H1 (cell line): ENCODE results near the gene RAB5B. TPM values are rescaled to one million over a fixed set of nuclear protein-coding genes. Genes with fewer than 3 reads are reported as not detected.

ENCODE experiments used
- CTCF ChIA-PET: fragments of 300-600 bp; sonication (Branson Sonifier 250); formaldehyde crosslinking; loops from one replicate; lab custom pipeline; 2021; ENCODE audit not compliant: partially characterized antibody; lab: Charles Lee
- POLR2A ChIA-PET: fragments of 300-600 bp; sonication (Branson Sonifier 250); formaldehyde crosslinking; loops from one replicate; lab custom pipeline; 2021; ENCODE audit warnings: inconsistent platforms; ENCODE audit not compliant: partially characterized antibody; lab: Charles Lee
- DNase-seq, 2 experiments: peaks; one replicate each; pipeline versions ENCODE4 v3.0.0 to v3.0.0-alpha.2; 2010 to 2022; ENCODE audit warnings: low spot score in 2 of 2, low read depth in 1 of 2, mixed read lengths in 1 of 2
- FAIRE-seq: peaks from 2 replicates; lab custom pipeline; 2011; peaks lifted over from hg19 to GRCh38; lab: Jason Lieb, UNC
- H2AFZ ChIP-seq: 2 replicates; pipeline ENCODE4 v1.8.1; 2012; ENCODE audit warnings: low read length, inconsistent platforms
- H2AK5ac ChIP-seq: 2 replicates; pipeline ENCODE4 v1.6.1; 2013; ENCODE audit warnings: low read depth, low read length
- H2BK120ac ChIP-seq: replicated peaks from 2 replicates; pipeline ENCODE3; 2013; ENCODE audit warnings: low read depth, low read length, inconsistent platforms
- H2BK12ac ChIP-seq: 2 replicates; pipeline ENCODE4 v1.6.1; 2013; ENCODE audit warnings: low read depth, low read length
- H2BK15ac ChIP-seq: 2 replicates; pipeline ENCODE4 v1.6.1; 2013; ENCODE audit warnings: low read length
- H2BK20ac ChIP-seq: 2 replicates; pipeline ENCODE4 v1.6.1; 2013; ENCODE audit warnings: low read length
- H2BK5ac ChIP-seq: 2 replicates; pipeline ENCODE4 v1.6.1; 2013; ENCODE audit warnings: low read depth, low read length
- H3K14ac ChIP-seq: 2 replicates; pipeline ENCODE4 v1.6.1; 2013; ENCODE audit warnings: inconsistent platforms; ENCODE audit not compliant: insufficient read length
- H3K18ac ChIP-seq: 2 replicates; pipeline ENCODE4 v1.6.1; 2013; ENCODE audit warnings: low read length; ENCODE audit errors: extremely low read depth
- H3K23ac ChIP-seq: 2 replicates; pipeline ENCODE4 v1.6.1; 2013; ENCODE audit warnings: inconsistent platforms; ENCODE audit not compliant: insufficient read length
- H3K23me2 ChIP-seq: 2 replicates; pipeline ENCODE4 v1.6.1; 2013; ENCODE audit warnings: low read depth, low read length
- H3K27ac ChIP-seq: 2 replicates; pipeline ENCODE4 v1.6.1; 2011; ENCODE audit warnings: low read depth, low read length, inconsistent platforms
- H3K27me3 ChIP-seq, 4 experiments: replicated peaks in 1 of 4; 1 replicate in 1 of 4; 2 replicates in 3 of 4; pipeline versions ENCODE4 v1.6.1 to v1.8.1; 2011 to 2013; ENCODE audit warnings: low read length in 3 of 4, mild to moderate bottlenecking in 3 of 4, inconsistent platforms in 2 of 4, mixed read lengths in 2 of 4, moderate library complexity in 1 of 4; ENCODE audit not compliant: control insufficient read depth in 3 of 4, insufficient read depth in 3 of 4; ENCODE audit errors: extremely low read depth in 1 of 4
- H3K36me3 ChIP-seq, 4 experiments: 2 replicates each; pipeline versions ENCODE4 v1.6.1 to v1.8.1; 2011 to 2013; ENCODE audit warnings: mild to moderate bottlenecking in 4 of 4, low read length in 3 of 4, moderate library complexity in 2 of 4, control low read depth in 1 of 4, inconsistent platforms in 1 of 4; ENCODE audit not compliant: insufficient read depth in 4 of 4, control insufficient read depth in 2 of 4
- H3K4ac ChIP-seq: replicated peaks from 2 replicates; pipeline ENCODE3; 2013; ENCODE audit warnings: low read length, low read depth, mixed read lengths, inconsistent platforms; ENCODE audit not compliant: insufficient read length
- H3K4me1 ChIP-seq, 4 experiments: replicated peaks in 1 of 4; 1 replicate in 1 of 4; 2 replicates in 3 of 4; pipeline versions ENCODE4 v1.6.1 to v1.8.1; 2011 to 2013; ENCODE audit warnings: low read length in 3 of 4, inconsistent platforms in 2 of 4, mixed read lengths in 1 of 4; ENCODE audit not compliant: insufficient read depth in 4 of 4, control insufficient read depth in 3 of 4
- H3K4me2 ChIP-seq, 2 experiments: 2 replicates each; pipeline versions ENCODE4 v1.6.1 to v1.8.1; 2011 to 2013; ENCODE audit warnings: low read depth in 2 of 2, low read length in 2 of 2, control low read depth in 1 of 2, inconsistent platforms in 1 of 2, mild to moderate bottlenecking in 1 of 2; ENCODE audit not compliant: insufficient read depth in 1 of 2
- H3K4me3 ChIP-seq, 4 experiments: fragments of 200-600, 300-600 bp in 1 of 4; sonication (generic), shearing (Covaris generic), sonication (Bioruptor Twin) in 1 of 4; 2 replicates each; pipeline versions ENCODE4 v1.5.1 to v1.8.1; 2011 to 2016; ENCODE audit warnings: low read length in 4 of 4, low read depth in 3 of 4, control low read depth in 2 of 4, inconsistent platforms in 2 of 4, mild to moderate bottlenecking in 2 of 4, mixed read lengths in 1 of 4, moderate library complexity in 1 of 4; ENCODE audit not compliant: insufficient read depth in 2 of 4; ENCODE audit errors: extremely low read depth in 1 of 4
- H3K56ac ChIP-seq: replicated peaks from 2 replicates; pipeline ENCODE3; 2013; ENCODE audit warnings: low read depth, mild to moderate bottlenecking, mixed read lengths, low read length, inconsistent platforms; ENCODE audit not compliant: insufficient read length
- H3K79me1 ChIP-seq: 2 replicates; pipeline ENCODE4 v1.6.1; 2013; ENCODE audit warnings: low read depth, low read length, control low read depth
- H3K79me2 ChIP-seq, 2 experiments: 2 replicates each; pipeline versions ENCODE4 v1.6.1 to v1.8.1; 2012 to 2013; ENCODE audit warnings: low read length in 2 of 2, mild to moderate bottlenecking in 2 of 2, inconsistent platforms in 1 of 2; ENCODE audit not compliant: insufficient read depth in 2 of 2, control insufficient read depth in 1 of 2
- H3K9ac ChIP-seq, 4 experiments: replicated peaks in 1 of 4; 1 replicate in 1 of 4; 2 replicates in 3 of 4; pipeline versions ENCODE4 v1.6.1 to v1.8.1; 2011 to 2013; ENCODE audit warnings: low read depth in 3 of 4, low read length in 3 of 4, control low read depth in 2 of 4, mild to moderate bottlenecking in 2 of 4, moderate library complexity in 2 of 4, inconsistent platforms in 1 of 4; ENCODE audit errors: extremely low read depth in 1 of 4
- H3K9me3 ChIP-seq, 2 experiments: 2 replicates each; pipeline versions ENCODE4 v1.6.1 to v1.8.1; 2012 to 2013; ENCODE audit warnings: mild to moderate bottlenecking in 2 of 2, moderate library complexity in 2 of 2, control low read depth in 1 of 2, inconsistent platforms in 1 of 2, low read depth in 1 of 2, low read length in 1 of 2, mixed read lengths in 1 of 2; ENCODE audit not compliant: insufficient read depth in 2 of 2
- H4K20me1 ChIP-seq, 2 experiments: replicated peaks in 1 of 2; 2 replicates each; pipeline versions ENCODE3 to v1.8.1; 2011 to 2013; ENCODE audit warnings: inconsistent platforms in 2 of 2, low read length in 2 of 2, mild to moderate bottlenecking in 1 of 2; ENCODE audit not compliant: insufficient read depth in 2 of 2, control insufficient read depth in 1 of 2
- H4K5ac ChIP-seq: 2 replicates; pipeline ENCODE4 v1.6.1; 2013; ENCODE audit warnings: low read length, low read depth, mixed read lengths, inconsistent platforms; ENCODE audit not compliant: insufficient read length
- H4K8ac ChIP-seq: 2 replicates; pipeline ENCODE4 v1.8.0; 2013; ENCODE audit warnings: mild to moderate bottlenecking, moderate library complexity, low read length, inconsistent platforms; ENCODE audit not compliant: insufficient read depth; ENCODE audit errors: extremely low read depth
- H4K91ac ChIP-seq: replicated peaks from 2 replicates; pipeline ENCODE3; 2013; ENCODE audit warnings: low read length, mixed read lengths, inconsistent platforms; ENCODE audit not compliant: insufficient read length
- ASH2L ChIP-seq: fragments of 200-600, 300-600 bp; sonication (generic); IDR thresholded peaks from one replicate; pipeline ENCODE4 v1.7.1; 2017; ENCODE audit warnings: low read length
- ATF2 ChIP-seq: IDR thresholded peaks from 2 replicates; pipeline ENCODE4 v1.6.1; 2012; ENCODE audit warnings: low read length, inconsistent platforms
- BRCA1 ChIP-seq: IDR thresholded peaks from 2 replicates; pipeline ENCODE4 v1.6.1; 2012; ENCODE audit warnings: low read depth, low read length, improper control_type of control experiment
- KDM4A ChIP-seq: IDR thresholded peaks from one replicate; pipeline ENCODE4 v1.7.1; 2012; ENCODE audit warnings: low read depth, mild to moderate bottlenecking, moderate library complexity, low read length, inconsistent platforms; ENCODE audit not compliant: severe bottlenecking
- POLR2A ChIP-seq, 2 experiments: IDR thresholded peaks; 1 replicate in 1 of 2; 2 replicates in 1 of 2; pipeline ENCODE4 v1.6.1; 2011; ENCODE audit warnings: low read depth in 2 of 2, low read length in 2 of 2, mild to moderate bottlenecking in 2 of 2; ENCODE audit errors: control extremely low read depth in 1 of 2
- POLR2AphosphoS5 ChIP-seq: IDR thresholded peaks from 2 replicates; pipeline ENCODE4 v1.6.1; 2011; ENCODE audit warnings: low read depth, low read length
- SAP30 ChIP-seq: fragments of 300-600 bp; sonication (generic); IDR thresholded peaks from 2 replicates; pipeline ENCODE4 v1.7.1; 2012; ENCODE audit warnings: low read length, moderate library complexity, mild to moderate bottlenecking, inconsistent platforms; ENCODE audit not compliant: insufficient read depth, insufficient replicate concordance
- SP1 ChIP-seq: IDR thresholded peaks from 2 replicates; pipeline ENCODE4 v1.6.1; 2011; ENCODE audit warnings: low read depth, low read length
- TAF1 ChIP-seq: IDR thresholded peaks from 2 replicates; pipeline ENCODE4 v1.6.1; 2011; ENCODE audit warnings: mild to moderate bottlenecking, low read depth, low read length
- TBP ChIP-seq: IDR thresholded peaks from 2 replicates; pipeline ENCODE4 v1.6.1; 2011; ENCODE audit warnings: low read depth, low read length, improper control_type of control experiment
- WGBS, 2 experiments: shearing (Covaris generic) in 1 of 2; methylation state at CpG; one replicate each; pipeline versions ENCODE4 v1.1.6 to v1.1.7; 2013 to 2015; ENCODE audit warnings: low lambda C conversion rate in 2 of 2, mixed read lengths in 2 of 2, inconsistent platforms in 1 of 2, low coverage in 1 of 2, missing lambda C conversion rate in 1 of 2; ENCODE audit not compliant: insufficient replicate concordance in 2 of 2, insufficient coverage in 1 of 2, insufficient read length in 1 of 2; ENCODE audit errors: extremely low coverage in 1 of 2, missing lambda C conversion rate in 1 of 2; 5-methylcytosine and 5-hydroxymethylcytosine counted together
- polyA plus RNA-seq, 7 experiments: library from polyadenylated mRNA; depleted of rRNA in 3 of 7; stranded (reverse) in 5 of 7; unstranded in 2 of 7; fragments of >200 nt in 5 of 7; fragments of 200-250 nt in 2 of 7; gene quantifications; 1 replicate in 5 of 7; 2 replicates in 1 of 7; 4 replicates in 1 of 7; pipeline versions ENCODE4 v1.2.1 to v1.2.3, GENCODE V29; 2011 to 2013; ENCODE audit warnings: missing spikeins in 2 of 7, mixed read lengths in 2 of 7
- total RNA-seq: library from RNA; stranded (reverse); fragmentation: NEBNext Ultra II Directional; extraction: Animal tissue kit (Norgen Biotek cat#: 25700); gene quantifications from 2 replicates; pipeline ENCODE4 v1.2.1, GENCODE V29; 2021

Gene RAB5B
- total and polyA plus RNA-seq, 2 of the 8 experiments (the other 6 are each of a cell fraction or from before 2014, with no cell fraction given): 56.7 to 62.4 TPM

GRCh38 chr12:55966408-55967281, 7.2 kb upstream of the RAB5B start, which contains the start of gene CDK2:
CDK2 (plus strand) TSS chr12:55966830; CDS start chr12:55967009, 179 bp downstream.
- H3K23me2 ChIP-seq: peaks cover 12% of the 10 kb centered on the region; the same call in 1 of the 2 replicates
- peak within 1 kb of the TSS; percentile 51; the same call in 1 of the 2 replicates for H3K27ac ChIP-seq
- H2AFZ ChIP-seq: peak within 1 kb of the TSS; percentile 33; the same call in 1 of the 2 replicates
- H3K18ac ChIP-seq: peak within 1 kb of the TSS; percentile 62
- CTCF ChIA-PET: interaction anchor here (0.6 to 1.4 kb wide), 3 partner anchors 36 to 1040 kb away, joined by 3 to 5 read pairs (median 3); no protein-coding TSS in a partner anchor
- no peak within 1 kb of the TSS for H4K5ac ChIP-seq
- H3K79me1 ChIP-seq: peaks cover 2% of the 10 kb centered on the region; the same call in 1 of the 2 replicates
- H3K14ac ChIP-seq: no peak within 1 kb of the TSS
- peak within 1 kb of the TSS; percentile 78 to 90 for H3K4me2 ChIP-seq
- no peak within 1 kb of the TSS for H2BK120ac ChIP-seq
- peaks cover 3 to 18% of the 10 kb centered on the region in 2 experiments; a peak in 3 of 4 replicates for H3K79me2 ChIP-seq
- WGBS, 2 experiments: 2% methylated on average over 37 of the region's 45 CpGs; no CpG with 5 or more reads in 1 of the 2 experiments
- DNase-seq: peak in 1 of 2 experiments; percentile 98
- no peak within 1 kb of the TSS for H4K91ac ChIP-seq
- no peaks in the 10 kb centered on the region for H3K27me3 ChIP-seq
- POLR2A ChIA-PET: interaction anchor here (0.6 to 2.1 kb wide), 8 partner anchors 8 to 222 kb away, joined by 3 to 6 read pairs (median 4); partner anchors contain the start of gene SUOX
- no peak within 1 kb of the TSS for H2BK15ac ChIP-seq
- H2BK12ac ChIP-seq: peak within 1 kb of the TSS; percentile 75
- H3K36me3 ChIP-seq: peaks cover 2 to 27% (median 14%) of the 10 kb centered on the region in 4 experiments; a peak in 5 of 8 replicates
- H4K8ac ChIP-seq: peak within 1 kb of the TSS; percentile 69; the same call in 1 of the 2 replicates
- peak within 1 kb of the TSS; percentile 75; the same call in 1 of the 2 replicates for H2BK5ac ChIP-seq
- peak within 1 kb of the TSS; percentile 78 to 93 (median 88) for H3K4me3 ChIP-seq
- H3K9me3 ChIP-seq: no peaks in the 10 kb centered on the region
- no peak within 1 kb of the TSS for H3K23ac ChIP-seq
- H2AK5ac ChIP-seq: no peak within 1 kb of the TSS
- H3K4ac ChIP-seq: no peak within 1 kb of the TSS
- H2BK20ac ChIP-seq: no peak within 1 kb of the TSS
- peaks cover 2 to 13% (median 5%) of the 10 kb centered on the region in 4 experiments for H3K4me1 ChIP-seq
- H3K56ac ChIP-seq: no peak within 1 kb of the TSS
- no peak for FAIRE-seq
- no peaks in the 10 kb centered on the region for H4K20me1 ChIP-seq
- peak within 1 kb of the TSS; percentile 70 to 83 (median 76) for H3K9ac ChIP-seq
- no peak for TF ChIP-seq BRCA1
- peak; percentile 17 for TF ChIP-seq TBP
- TF ChIP-seq POLR2A (IDR thresholded peaks at IDR 0.05; ENCODE audit: control extremely low read depth in 1 of 2, low read depth in 2 of 2, low read length in 2 of 2): peak; percentile 31 to 73
- peak; percentile 67 for TF ChIP-seq POLR2AphosphoS5
- TF ChIP-seq TAF1: peak; percentile 64
- no peak for TF ChIP-seq SAP30
- peak; percentile 13 for TF ChIP-seq ASH2L
- peak; percentile 53 for TF ChIP-seq KDM4A
- no peak for TF ChIP-seq ATF2
- TF ChIP-seq SP1: peak; percentile 74
